Measurements from ENCODE around the gene CHST8. TPM values are rescaled to one million over a fixed set of nuclear protein-coding genes. Genes with fewer than 3 reads are reported as not detected.
"Not testable (repeated sequence)": the region's sequence is repeated elsewhere in the genome, so short reads cannot be mapped to it uniquely, and the experiment has no call there.

CHST8 gene
- total RNA-seq, 6 experiments from 2014 or later: not detected

DNA sequence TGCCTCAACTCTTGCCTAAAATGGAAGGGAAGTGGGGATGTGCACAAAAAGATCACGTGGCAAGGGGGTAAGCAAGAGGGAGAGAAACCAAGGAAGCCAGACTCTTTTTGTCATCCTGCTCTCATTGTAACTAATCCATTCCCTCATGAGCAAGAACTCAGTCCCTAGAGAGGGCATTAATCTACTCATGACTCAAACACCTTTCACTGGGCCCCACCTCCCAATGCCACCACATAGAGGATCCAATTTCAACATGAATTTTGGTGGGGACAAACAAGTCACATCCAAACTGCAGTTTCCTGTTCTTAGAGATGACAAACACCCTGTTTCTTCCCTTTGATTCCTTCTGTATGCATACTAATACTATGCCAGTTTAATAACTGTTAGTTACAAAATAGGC, 11.2 kb upstream of the CHST8 start:
- H3K9me3 Mint-ChIP-seq: peaks cover 11% of the 10 kb centered on the region
- TF ChIP-seq, protein P1, sequence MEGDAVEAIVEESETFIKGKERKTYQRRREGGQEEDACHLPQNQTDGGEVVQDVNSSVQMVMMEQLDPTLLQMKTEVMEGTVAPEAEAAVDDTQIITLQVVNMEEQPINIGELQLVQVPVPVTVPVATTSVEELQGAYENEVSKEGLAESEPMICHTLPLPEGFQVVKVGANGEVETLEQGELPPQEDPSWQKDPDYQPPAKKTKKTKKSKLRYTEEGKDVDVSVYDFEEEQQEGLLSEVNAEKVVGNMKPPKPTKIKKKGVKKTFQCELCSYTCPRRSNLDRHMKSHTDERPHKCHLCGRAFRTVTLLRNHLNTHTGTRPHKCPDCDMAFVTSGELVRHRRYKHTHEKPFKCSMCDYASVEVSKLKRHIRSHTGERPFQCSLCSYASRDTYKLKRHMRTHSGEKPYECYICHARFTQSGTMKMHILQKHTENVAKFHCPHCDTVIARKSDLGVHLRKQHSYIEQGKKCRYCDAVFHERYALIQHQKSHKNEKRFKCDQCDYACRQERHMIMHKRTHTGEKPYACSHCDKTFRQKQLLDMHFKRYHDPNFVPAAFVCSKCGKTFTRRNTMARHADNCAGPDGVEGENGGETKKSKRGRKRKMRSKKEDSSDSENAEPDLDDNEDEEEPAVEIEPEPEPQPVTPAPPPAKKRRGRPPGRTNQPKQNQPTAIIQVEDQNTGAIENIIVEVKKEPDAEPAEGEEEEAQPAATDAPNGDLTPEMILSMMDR (IDR thresholded peaks at IDR 0.05): no peak
- peaks cover 4% of the 10 kb centered on the region for H3K27me3 Mint-ChIP-seq (ENCODE audit: insufficient read depth)
- H3K27ac Mint-ChIP-seq: no peak overlapping the region
- H3K4me3 Mint-ChIP-seq: no peak overlapping the region
- no peaks in the 10 kb centered on the region for H3K4me1 Mint-ChIP-seq (ENCODE audit: low read depth)
- no peaks in the 10 kb centered on the region for H3K36me3 Mint-ChIP-seq (ENCODE audit: low read depth)
- DNase-seq: no peak

GRCh38 chr19:33612928-33613619, 8.7 kb upstream of the CHST8 start:
- Mint-ChIP-seq H3K27me3 (ENCODE audit: insufficient read depth) (peaks cover 6% of the 10 kb centered on the region), H3K4me3 (no peak overlapping the region), H3K27ac (no peak overlapping the region), H3K36me3 (ENCODE audit: low read depth) (no peaks in the 10 kb centered on the region), H3K4me1 (ENCODE audit: low read depth) (no peaks in the 10 kb centered on the region), H3K9me3 (peaks cover 11% of the 10 kb centered on the region)
- no peak for DNase-seq
- TF ChIP-seq, protein P1 (IDR thresholded peaks at IDR 0.05): no peak

DNA sequence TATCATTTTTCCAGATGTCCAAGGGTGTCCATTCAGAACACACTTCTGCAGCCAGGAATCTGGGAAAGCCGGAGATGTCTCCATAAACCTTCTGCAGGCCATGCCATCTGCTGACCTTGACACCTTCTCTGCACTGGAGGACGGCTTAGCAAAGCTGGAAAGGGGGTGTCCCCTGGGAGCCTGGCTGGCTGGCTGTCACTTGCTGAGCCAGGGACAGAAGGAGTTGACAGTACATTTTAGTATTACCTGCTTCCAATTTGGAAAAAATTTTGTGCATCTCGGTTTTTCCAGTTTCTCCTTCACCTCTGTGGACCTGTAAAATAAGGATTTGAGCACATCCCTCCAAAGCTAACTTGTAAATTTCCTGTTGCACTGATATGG, 8.1 kb upstream of the CHST8 start:
- H3K27me3 Mint-ChIP-seq (ENCODE audit: insufficient read depth): peaks cover 6% of the 10 kb centered on the region
- DNase-seq: no peak
- no peaks in the 10 kb centered on the region for H3K4me1 Mint-ChIP-seq (ENCODE audit: low read depth)
- H3K4me3 Mint-ChIP-seq: no peak overlapping the region
- TF ChIP-seq, protein P1 (IDR thresholded peaks at IDR 0.05): no peak
- H3K27ac Mint-ChIP-seq: no peak overlapping the region
- H3K9me3 Mint-ChIP-seq: peaks cover 11% of the 10 kb centered on the region
- H3K36me3 Mint-ChIP-seq (ENCODE audit: low read depth): no peaks in the 10 kb centered on the region

- H3K9me3 Mint-ChIP-seq: no peaks in the 10 kb centered on the region
- H3K4me1 Mint-ChIP-seq (ENCODE audit: low read depth): no peaks in the 10 kb centered on the region
- TF ChIP-seq, protein P1 (IDR thresholded peaks at IDR 0.05): no peak
- H3K27me3 Mint-ChIP-seq (ENCODE audit: insufficient read depth): peaks cover 12% of the 10 kb centered on the region
- H3K36me3 Mint-ChIP-seq (ENCODE audit: low read depth): no peaks in the 10 kb centered on the region
- no peak overlapping the region for H3K27ac Mint-ChIP-seq
- no peak overlapping the region for H3K4me3 Mint-ChIP-seq
- no peak for DNase-seq
Measured at GRCh38 chr19:33616346-33616745, 5.4 kb upstream of the CHST8 start.

GRCh38 chr19:33616857-33617256, 4.9 kb upstream of the CHST8 start:
- no peaks in the 10 kb centered on the region for H3K36me3 Mint-ChIP-seq (ENCODE audit: low read depth)
- no peaks in the 10 kb centered on the region for H3K4me1 Mint-ChIP-seq (ENCODE audit: low read depth)
- peaks cover 12% of the 10 kb centered on the region for H3K27me3 Mint-ChIP-seq (ENCODE audit: insufficient read depth)
- H3K4me3 Mint-ChIP-seq: no peak overlapping the region
- H3K9me3 Mint-ChIP-seq: no peaks in the 10 kb centered on the region
- DNase-seq: no peak
- TF ChIP-seq, protein P1 (IDR thresholded peaks at IDR 0.05): no peak
- no peak overlapping the region for H3K27ac Mint-ChIP-seq

- not testable (repeated sequence) for DNase-seq; H3K4me3 Mint-ChIP-seq; H3K36me3 Mint-ChIP-seq (ENCODE audit: low read depth); H3K27ac Mint-ChIP-seq; H3K9me3 Mint-ChIP-seq; H3K4me1 Mint-ChIP-seq (ENCODE audit: low read depth)
- H3K27me3 Mint-ChIP-seq (ENCODE audit: insufficient read depth): peaks cover 14% of the 10 kb centered on the region
Measured at GRCh38 chr19:33618363-33618762, 3.4 kb upstream of the CHST8 start.
